Caki2 (cell line): Measurements from ENCODE around the gene YTHDF1. TPM values are rescaled to one million over a fixed set of nuclear protein-coding genes. Genes with fewer than 3 reads are reported as not detected.

ENCODE experiments used
- DNase-seq: peaks from one replicate; pipeline ENCODE4 v3.0.0-alpha.2; 2015; ENCODE audit warnings: low read depth
- in situ Hi-C: cut with HindIII; loops from 2 replicates; pipeline ENCODE4 v1.10.0; 2016; ENCODE audit warnings: low sequenced_read_pairs, low pct_unique_long_range_greater_than_20kb, mixed read lengths
- total RNA-seq: library from RNA; depleted of rRNA; stranded (reverse); fragments of >200 nt; shearing (Covaris generic); gene quantifications from 2 replicates; pipeline ENCODE4 v1.2.3, GENCODE V29; 2014; ENCODE audit warnings: low replicate concordance

YTHDF1 gene
- total RNA-seq, 1 experiment from 2014 or later = 20.0 TPM

DNA sequence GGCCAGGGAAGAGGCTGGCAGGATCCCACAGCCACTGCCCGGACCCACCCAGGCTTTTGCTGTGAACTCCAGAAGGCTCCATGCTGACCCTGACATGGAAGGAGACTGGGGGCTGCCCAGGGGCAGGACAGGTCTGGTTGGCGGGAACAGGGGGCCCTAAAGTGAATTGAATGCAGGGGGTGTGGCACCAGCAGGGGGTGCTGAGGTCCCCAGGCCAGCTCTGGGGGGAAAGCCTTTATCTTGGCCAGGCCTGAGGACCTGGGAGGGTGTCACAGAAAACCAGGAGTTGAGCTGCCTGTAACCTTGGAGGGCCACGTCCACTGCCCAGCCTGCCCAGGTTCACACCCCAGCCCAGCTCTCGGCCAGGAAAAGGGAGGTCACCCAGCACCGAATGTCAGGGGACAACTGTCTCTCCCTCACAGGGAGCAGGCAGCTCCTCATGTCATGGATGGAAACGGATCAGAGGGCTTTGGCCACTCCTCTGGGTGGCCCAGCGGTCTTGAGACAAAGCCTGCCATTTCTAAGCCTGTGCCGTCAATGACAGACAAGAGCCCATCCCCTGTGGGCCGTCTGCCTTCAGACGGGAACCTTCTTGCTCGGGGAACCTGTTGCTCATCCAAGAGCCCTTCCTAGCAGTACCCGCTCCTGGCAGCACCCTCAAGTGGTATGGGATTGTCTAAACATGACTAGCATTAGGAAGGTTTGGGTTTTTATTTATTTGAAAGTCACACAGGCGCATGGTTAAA is 2.9 kb upstream of the YTHDF1 start:
- in situ Hi-C loops = no loop called here
- no peak for DNase-seq

- in situ Hi-C loops = no loop called here
- DNase-seq = no peak
Measured at GRCh38 chr20:63217706-63218105, 1.8 kb upstream of the YTHDF1 start.

- DNase-seq = no peak
Measured at GRCh38 chr20:63216849-63217471, 1.0 kb upstream of the YTHDF1 start.

DNA sequence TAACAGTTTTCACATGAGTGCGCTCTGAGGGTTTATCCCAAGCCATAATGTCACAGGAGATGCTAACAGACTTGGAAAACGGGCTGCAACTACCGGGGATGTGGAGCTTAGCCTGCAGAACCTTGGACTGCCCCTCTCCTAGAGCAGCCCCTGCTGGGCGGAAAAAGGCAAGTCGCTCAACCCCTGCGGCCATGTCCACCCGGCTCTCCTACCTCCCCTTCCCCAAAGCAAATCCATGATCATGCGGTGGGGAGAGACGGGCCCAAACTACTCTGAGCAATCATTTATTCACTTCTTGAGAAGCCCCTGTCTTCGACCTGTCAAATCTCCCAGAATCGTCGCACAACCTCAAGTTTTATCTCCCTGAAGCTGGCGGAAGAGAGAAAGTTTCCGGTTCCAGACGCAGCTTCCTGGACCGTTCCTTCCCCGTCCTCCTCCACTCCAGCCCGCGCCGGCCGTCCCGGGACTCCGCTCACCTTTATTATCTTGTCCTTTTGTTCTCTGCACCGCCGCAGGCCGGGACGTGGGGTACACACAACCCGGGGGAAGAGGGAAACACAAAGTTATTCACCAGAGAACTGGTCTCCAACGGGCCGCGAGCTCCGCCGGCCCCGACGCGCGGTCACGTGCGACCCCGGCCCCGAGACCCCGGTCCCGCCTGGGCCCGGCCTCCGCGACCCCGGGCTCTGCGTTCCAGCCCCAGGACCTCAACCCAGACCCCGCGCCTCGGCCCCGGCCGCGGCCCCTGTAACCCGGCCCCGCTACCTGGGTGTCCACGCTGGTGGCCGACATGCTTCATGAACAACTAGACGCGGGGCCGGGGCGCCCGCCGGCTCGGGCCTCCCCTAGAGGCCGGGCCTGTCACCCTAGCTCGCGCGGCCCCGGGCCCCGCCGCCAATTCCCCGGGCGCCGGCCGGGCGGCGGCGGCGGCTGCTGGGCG is 560 bp downstream of the YTHDF1 start:
- in situ Hi-C loops = no loop called here
- peak; percentile 60 for DNase-seq

More at GRCh38 chr20:63216849-63217471, 1.0 kb upstream of the YTHDF1 start:
- in situ Hi-C loops = no loop called here

- no peak for DNase-seq
- in situ Hi-C loops = no loop called here
Measured at GRCh38 chr20:63214514-63214913, 1.4 kb downstream of the YTHDF1 start.

GRCh38 chr20:63212792-63213191 is 3.1 kb downstream of the YTHDF1 start:
- no peak for DNase-seq
- in situ Hi-C loops = no loop called here

DNA sequence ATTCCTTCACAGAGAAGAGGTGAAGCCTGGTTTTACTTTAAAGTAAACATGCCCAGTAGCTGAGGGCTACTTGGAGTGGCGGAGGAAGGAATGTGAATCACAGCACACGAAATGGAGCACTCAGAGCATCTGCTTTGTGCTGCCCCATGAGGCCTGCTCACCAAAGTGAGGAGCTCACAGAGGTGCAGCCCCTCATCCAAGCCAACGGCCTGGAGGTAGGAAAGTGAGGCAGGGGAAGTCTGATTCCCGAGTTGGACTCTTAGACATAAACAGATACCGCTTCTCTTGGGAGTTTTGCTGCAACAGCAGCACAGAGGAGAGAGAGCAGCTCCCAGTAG is 3.6 kb downstream of the YTHDF1 start:
- in situ Hi-C loops = no loop called here
- DNase-seq = no peak

- in situ Hi-C loops = no loop called here
- no peak for DNase-seq
Measured at GRCh38 chr20:63210011-63210605, 5.8 kb downstream of the YTHDF1 start.

DNA sequence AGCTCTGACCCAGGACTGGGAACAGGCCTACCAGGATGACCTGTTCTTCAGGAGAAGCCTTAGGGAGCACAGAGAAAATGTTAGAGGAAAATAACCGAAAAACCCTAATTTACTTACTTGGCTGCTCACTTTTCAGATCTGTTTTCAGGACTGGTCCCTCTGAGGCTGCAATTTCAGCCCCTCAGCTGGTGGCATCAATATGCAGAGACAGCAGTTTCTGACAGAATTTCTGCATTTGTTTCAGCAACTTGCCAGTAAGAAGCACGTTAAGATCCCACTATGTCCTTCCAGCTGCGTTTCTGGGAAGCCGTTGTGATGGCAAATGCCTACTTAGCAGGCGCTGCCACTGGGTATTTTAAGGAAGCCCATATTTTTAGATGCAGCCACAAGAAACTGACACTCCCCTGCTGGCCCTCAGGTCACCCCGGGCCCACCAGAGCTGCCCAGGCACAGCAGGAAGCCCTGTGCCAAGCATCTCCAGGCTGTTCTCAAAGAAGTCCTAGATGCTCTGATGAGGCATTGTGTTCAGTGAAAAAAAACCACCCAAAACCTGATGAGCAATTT is 7.5 kb downstream of the YTHDF1 start:
- no peak for DNase-seq
- in situ Hi-C loops = no loop called here

DNA sequence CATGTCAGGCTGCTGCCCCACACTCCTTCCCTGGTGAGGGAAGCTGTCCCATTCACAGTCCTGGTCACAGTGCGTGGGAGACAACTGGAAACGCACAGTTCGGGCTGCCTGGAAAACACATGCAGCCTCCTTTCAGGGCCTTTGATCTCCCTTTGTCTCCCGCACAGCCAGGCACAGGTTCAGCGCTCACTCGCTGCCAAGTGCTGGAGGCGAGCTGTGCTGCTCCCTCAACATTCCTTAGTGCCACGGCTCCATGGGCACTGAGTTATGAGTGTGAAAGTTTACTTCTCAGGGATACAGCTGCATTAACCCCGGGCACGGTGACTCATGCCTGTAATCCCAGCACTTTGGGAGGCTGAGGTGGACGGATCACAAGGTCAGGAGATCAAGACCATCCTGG is 9.1 kb downstream of the YTHDF1 start:
- peak; percentile 81 for DNase-seq
- in situ Hi-C loops = no loop called here

GRCh38 chr20:63205896-63206295 is 10.0 kb downstream of the YTHDF1 start:
- DNase-seq = no peak
- in situ Hi-C loops = no loop called here

- in situ Hi-C loops = no loop called here
Measured at GRCh38 chr20:63204362-63204761, 11.6 kb downstream of the YTHDF1 start.

DNA sequence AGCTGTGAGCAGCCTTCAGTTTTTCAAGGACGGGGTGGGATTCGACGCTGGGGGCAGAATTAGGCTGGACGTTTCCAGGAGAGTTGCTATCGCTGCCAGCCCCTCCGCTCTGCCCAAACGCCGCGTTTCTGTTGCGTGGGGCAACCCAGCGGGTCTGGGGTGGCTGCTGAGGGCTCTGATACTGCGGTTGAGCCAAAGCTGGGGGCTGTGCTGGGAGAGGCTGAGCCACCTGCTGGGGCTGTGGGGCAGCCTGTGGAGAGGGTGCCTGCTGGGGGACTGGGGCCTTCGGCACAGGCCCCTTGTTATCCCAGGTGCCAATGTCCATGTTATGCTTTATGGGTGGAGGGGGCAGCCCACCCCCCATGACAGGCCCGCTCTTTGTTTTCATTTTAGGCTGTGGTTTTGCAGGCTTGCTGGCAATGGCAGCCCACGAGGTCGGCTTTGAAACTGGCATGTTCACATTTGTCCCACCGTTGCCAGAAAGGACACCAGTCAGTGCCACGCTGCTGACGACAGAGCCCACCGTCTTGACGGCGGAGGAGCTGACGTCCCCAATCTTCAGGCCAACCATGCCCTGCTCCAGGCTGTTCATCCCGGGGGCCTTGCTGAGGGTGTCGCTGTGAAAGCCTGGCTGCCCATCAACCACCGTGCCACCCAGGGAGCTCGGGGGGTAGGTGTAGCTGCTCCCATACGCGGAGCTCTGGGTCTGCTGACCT is 13.0 kb downstream of the YTHDF1 start:
- in situ Hi-C loops = no loop called here
- no peak for DNase-seq

More at GRCh38 chr20:63204362-63204761, 11.6 kb downstream of the YTHDF1 start:
- no peak for DNase-seq

GRCh38 chr20:63202021-63202420 is 13.9 kb downstream of the YTHDF1 start:
- in situ Hi-C loops = no loop called here
- no peak for DNase-seq

- in situ Hi-C loops = no loop called here
- DNase-seq = no peak
Measured at GRCh38 chr20:63198606-63199005, 17.3 kb downstream of the YTHDF1 start.

- DNase-seq = no peak
- in situ Hi-C loops = no loop called here
Measured at GRCh38 chr20:63196768-63197470, 19.0 kb downstream of the YTHDF1 start.

DNA sequence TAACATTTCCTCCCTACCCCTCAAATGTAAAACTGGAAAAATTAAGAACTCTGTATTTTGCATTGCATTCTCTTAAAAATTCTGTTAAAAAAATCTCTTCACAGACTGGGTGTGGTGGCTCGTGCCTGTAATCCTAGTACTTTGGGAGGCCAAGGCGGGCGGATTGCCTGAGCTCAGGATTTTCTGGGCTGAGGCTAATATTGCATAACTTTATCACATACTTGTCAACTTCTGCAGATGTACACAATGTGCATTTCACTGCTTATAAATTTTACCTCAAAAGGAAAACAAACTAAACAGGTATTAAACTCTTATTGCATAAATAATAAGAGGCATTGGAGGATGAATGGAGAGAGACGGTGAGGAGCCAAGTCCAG is 21.1 kb downstream of the YTHDF1 start:
- in situ Hi-C loops = no loop called here
- DNase-seq = no peak
